ENCODE measurements around the gene UIMC1. TPM values are rescaled to one million over a fixed set of nuclear protein-coding genes. Genes with fewer than 3 reads are reported as not detected.
"Not testable (repeated sequence)": the region's sequence is repeated elsewhere in the genome, so short reads cannot be mapped to it uniquely, and the experiment has no call there.

The UIMC1 gene
- total RNA-seq, 1 donor from 2014 or later = 42.2 TPM

DNA sequence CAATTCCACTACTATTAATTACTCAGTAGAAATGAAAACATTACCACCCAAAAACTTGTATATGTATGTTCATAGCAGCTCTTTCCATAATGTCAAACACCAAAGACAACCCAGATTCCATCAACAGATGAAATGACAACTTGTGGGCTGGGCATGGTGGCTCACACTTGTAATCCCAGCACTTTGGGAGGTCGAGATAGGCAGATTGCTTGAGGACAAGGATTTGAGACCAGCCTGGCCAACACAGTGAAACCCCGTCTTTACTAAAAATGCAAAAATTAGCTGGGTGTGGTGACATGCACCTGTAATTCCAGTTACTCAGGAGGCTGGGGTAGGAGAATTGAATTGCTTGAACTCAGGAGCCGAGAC lies 11.5 kb downstream of the UIMC1 start:
- Histone ChIP-seq H3K36me3 (no peaks in the 10 kb centered on the region), H3K27me3 (no peaks in the 10 kb centered on the region), H3K4me1 (peaks cover 9% of the 10 kb centered on the region), H3K27ac (no peak overlapping the region), H3K9me3 (no peaks in the 10 kb centered on the region), H3K4me3 (no peak overlapping the region)
- TF ChIP-seq, protein P1, sequence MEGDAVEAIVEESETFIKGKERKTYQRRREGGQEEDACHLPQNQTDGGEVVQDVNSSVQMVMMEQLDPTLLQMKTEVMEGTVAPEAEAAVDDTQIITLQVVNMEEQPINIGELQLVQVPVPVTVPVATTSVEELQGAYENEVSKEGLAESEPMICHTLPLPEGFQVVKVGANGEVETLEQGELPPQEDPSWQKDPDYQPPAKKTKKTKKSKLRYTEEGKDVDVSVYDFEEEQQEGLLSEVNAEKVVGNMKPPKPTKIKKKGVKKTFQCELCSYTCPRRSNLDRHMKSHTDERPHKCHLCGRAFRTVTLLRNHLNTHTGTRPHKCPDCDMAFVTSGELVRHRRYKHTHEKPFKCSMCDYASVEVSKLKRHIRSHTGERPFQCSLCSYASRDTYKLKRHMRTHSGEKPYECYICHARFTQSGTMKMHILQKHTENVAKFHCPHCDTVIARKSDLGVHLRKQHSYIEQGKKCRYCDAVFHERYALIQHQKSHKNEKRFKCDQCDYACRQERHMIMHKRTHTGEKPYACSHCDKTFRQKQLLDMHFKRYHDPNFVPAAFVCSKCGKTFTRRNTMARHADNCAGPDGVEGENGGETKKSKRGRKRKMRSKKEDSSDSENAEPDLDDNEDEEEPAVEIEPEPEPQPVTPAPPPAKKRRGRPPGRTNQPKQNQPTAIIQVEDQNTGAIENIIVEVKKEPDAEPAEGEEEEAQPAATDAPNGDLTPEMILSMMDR (IDR thresholded peaks at IDR 0.05) = no peak
- no peak for TF ChIP-seq POLR2A (IDR thresholded peaks at IDR 0.05)
- TF ChIP-seq POLR2AphosphoS5 (IDR thresholded peaks at IDR 0.05; ENCODE audit: insufficient read depth in 1 of 2, low read depth in 1 of 2) = no peak
- intact Hi-C loops (cut with DNase I) = no loop called here
- no peak for DNase-seq (ENCODE audit: extremely low spot score in 2 of 2)

DNA sequence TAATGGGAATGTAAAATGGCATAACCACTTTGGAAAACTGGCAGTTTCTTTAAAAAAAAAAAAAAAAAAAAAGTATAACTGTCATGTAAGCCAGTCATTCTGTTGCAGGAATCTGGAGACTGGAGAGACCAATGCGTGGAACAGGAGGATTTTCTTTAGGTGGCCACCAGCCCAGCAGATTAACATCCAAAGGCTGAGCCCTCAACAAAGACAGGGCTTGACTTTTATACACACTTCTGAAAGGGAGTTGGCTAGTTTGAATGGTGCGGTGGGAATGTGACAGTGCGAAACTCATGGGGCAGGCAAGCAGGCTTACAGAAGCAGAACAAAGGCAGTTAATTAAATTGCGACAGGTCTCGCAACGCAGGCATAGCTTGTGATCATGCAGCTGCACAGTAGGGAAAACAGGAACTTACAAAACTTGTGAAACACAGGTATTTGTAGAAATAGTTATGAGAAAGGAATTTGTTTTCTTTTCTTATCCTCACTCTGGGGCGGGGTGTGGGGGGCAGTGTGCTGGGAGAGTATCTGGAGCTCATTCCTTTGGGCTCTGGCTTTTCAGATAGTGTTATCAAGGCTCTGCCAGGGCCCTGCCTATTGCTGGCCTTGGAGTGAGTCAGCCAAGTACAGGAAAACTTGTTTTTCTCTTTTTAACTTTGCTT lies 12.0 kb downstream of the UIMC1 start:
- Histone ChIP-seq H3K4me1 (peaks cover 9% of the 10 kb centered on the region), H3K27ac (no peak overlapping the region), H3K27me3 (no peaks in the 10 kb centered on the region), H3K36me3 (no peaks in the 10 kb centered on the region), H3K4me3 (no peak overlapping the region), H3K9me3 (no peaks in the 10 kb centered on the region)
- DNase-seq (ENCODE audit: extremely low spot score in 2 of 2) = no peak
- intact Hi-C loops (cut with DNase I) = no loop called here
- TF ChIP-seq POLR2A (IDR thresholded peaks at IDR 0.05) (no peak), POLR2AphosphoS5 (IDR thresholded peaks at IDR 0.05; ENCODE audit: insufficient read depth in 1 of 2, low read depth in 1 of 2) (no peak)
- TF ChIP-seq, protein P1 (IDR thresholded peaks at IDR 0.05) = no peak

DNA sequence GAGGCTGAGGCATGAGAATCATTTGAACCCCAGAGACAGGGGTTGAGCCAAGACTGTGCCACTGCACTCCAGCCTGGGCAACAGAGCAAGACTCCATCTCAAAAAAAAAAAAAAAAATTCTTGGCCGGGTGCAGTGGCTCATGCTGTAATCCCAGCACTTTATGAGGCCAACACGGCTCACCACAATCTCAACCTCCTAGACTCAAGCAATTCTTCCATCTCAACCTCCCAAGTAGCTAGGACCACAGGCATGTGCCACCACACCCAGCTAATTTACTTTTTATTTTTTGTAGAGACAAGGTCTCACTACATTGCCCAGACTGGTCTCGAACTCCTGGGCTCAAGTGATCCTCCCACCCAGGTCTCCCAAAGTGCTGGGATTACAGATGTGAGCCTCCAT lies 13.5 kb downstream of the UIMC1 start:
- H3K9me3 ChIP-seq; H3K36me3 ChIP-seq; H3K4me1 ChIP-seq; DNase-seq (ENCODE audit: extremely low spot score in 2 of 2); H3K27ac ChIP-seq; intact Hi-C loops (cut with DNase I); H3K4me3 ChIP-seq; H3K27me3 ChIP-seq: not testable (repeated sequence)

DNA sequence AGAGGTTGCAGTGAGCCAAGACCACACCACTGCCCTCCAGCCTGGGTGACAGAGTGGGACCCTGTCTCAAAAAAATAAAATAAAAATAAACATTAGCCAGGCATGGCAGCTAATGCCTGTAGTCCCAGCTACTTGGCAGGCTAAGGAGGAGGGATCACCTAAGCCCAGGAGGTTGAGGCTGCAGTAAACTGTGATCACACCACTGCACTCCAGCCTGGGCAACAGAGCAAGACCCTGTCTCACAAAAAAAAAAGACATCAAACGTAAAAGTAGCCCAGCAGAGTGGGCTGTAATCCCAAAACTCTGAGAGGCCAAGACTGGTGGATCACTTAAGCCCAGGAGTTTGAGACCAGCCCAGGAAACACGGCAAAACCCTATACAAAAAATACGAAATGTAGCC lies 19.0 kb downstream of the UIMC1 start:
- no peaks in the 10 kb centered on the region for H3K36me3 ChIP-seq
- intact Hi-C loops (cut with DNase I) = no loop called here
- TF ChIP-seq POLR2A (IDR thresholded peaks at IDR 0.05) (no peak), POLR2AphosphoS5 (IDR thresholded peaks at IDR 0.05; ENCODE audit: insufficient read depth in 1 of 2, low read depth in 1 of 2) (no peak)
- TF ChIP-seq, protein P1 (IDR thresholded peaks at IDR 0.05) = no peak
- H3K27me3 ChIP-seq = no peaks in the 10 kb centered on the region
- peaks cover 11% of the 10 kb centered on the region for H3K4me1 ChIP-seq
- no peak overlapping the region for H3K27ac ChIP-seq
- no peak for DNase-seq (ENCODE audit: extremely low spot score in 2 of 2)
- H3K9me3 ChIP-seq = no peaks in the 10 kb centered on the region
- H3K4me3 ChIP-seq = no peak overlapping the region

DNA sequence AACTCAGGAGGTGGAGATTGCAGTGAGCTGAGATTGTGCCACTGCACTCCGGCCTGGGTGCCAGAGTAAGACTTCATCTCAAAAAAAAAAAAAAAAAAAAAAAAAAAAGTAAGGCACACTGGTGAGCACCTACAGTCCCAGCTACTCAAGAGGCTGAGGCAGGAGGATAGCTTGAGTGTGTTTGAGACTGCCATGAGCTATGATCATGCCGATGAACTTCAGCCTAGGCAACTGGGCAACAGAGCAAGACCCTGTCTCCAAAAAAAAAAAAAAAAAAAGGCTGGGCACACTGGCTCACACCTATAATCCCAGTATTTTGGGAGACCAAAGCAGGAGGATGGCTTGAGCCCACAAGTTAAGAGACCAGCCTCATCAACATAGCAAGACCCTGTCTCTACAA lies 20.3 kb downstream of the UIMC1 start:
- Histone ChIP-seq H3K4me1 (peaks cover 11% of the 10 kb centered on the region), H3K9me3 (no peaks in the 10 kb centered on the region), H3K4me3 (no peak overlapping the region), H3K27ac (no peak overlapping the region), H3K27me3 (no peaks in the 10 kb centered on the region), H3K36me3 (no peaks in the 10 kb centered on the region)
- no peak for DNase-seq (ENCODE audit: extremely low spot score in 2 of 2)
- TF ChIP-seq, protein P1 (IDR thresholded peaks at IDR 0.05) = no peak
- TF ChIP-seq POLR2A (IDR thresholded peaks at IDR 0.05) = no peak
- no peak for TF ChIP-seq POLR2AphosphoS5 (IDR thresholded peaks at IDR 0.05; ENCODE audit: insufficient read depth in 1 of 2, low read depth in 1 of 2)
- intact Hi-C loops (cut with DNase I) = no loop called here

Data from vagina (tissue), 2 donors.